K562 (cell line): Measurements from ENCODE around the gene WASF2. TPM values are rescaled to one million over a fixed set of nuclear protein-coding genes. Genes with fewer than 3 reads are reported as not detected.

Experiments used
- ATF7 ChIP-seq: fragments of 450-650 bp; IDR thresholded peaks from 2 replicates; pipeline ENCODE4 v1.7.1; 2014; ENCODE audit warnings: mild to moderate bottlenecking, moderate library complexity
- DACH1 ChIP-seq: fragments of 450-650 bp; IDR thresholded peaks from 2 replicates; pipeline ENCODE4 v1.6.1; 2018; ENCODE audit not compliant: partially characterized antibody
- DIDO1 ChIP-seq: fragments of 450-650 bp; IDR thresholded peaks from 2 replicates; pipeline ENCODE4 v1.6.1; 2016; ENCODE audit warnings: low read depth, missing biosample characterization, missing genetic modification characterization
- E2F3 ChIP-seq: fragments of 250-450 bp; sonication (Bioruptor Pico); IDR thresholded peaks from 2 replicates; pipeline ENCODE4 v1.4.0; 2020; ENCODE audit warnings: mild to moderate bottlenecking
- ERF ChIP-seq: fragments of 450-650 bp; formaldehyde crosslinking; IDR thresholded peaks from 2 replicates; pipeline ENCODE4 v1.4.0; 2020; ENCODE audit warnings: mild to moderate bottlenecking, mixed read lengths
- ETV1 ChIP-seq: fragments of 450-650 bp; conservative IDR thresholded peaks from 2 replicates; pipeline ENCODE4 v1.6.1; 2016; ENCODE audit warnings: missing genetic modification characterization, control low read depth, low read depth, missing compliant biosample characterization
- FOXP1 ChIP-seq: sonication (generic); formaldehyde crosslinking; IDR thresholded peaks from 2 replicates; pipeline ENCODE4 v1.8.0; 2022; ENCODE audit warnings: mild to moderate bottlenecking, missing genetic modification reagents
- ILK ChIP-seq: fragments of 450-650 bp; IDR thresholded peaks from 2 replicates; pipeline ENCODE4 v1.6.1; 2016; ENCODE audit warnings: missing genetic modification characterization, low read depth, mild to moderate bottlenecking, missing compliant biosample characterization, moderate library complexity, borderline replicate concordance
- IRF2 ChIP-seq: sonication (generic); formaldehyde crosslinking; IDR thresholded peaks from 2 replicates; pipeline ENCODE4 v1.8.1; 2022; ENCODE audit warnings: mild to moderate bottlenecking, missing genetic modification reagents
- LARP7 ChIP-seq: fragments of 450-650 bp; IDR thresholded peaks from 2 replicates; pipeline ENCODE4 v1.6.1; 2016
- LEF1 ChIP-seq: fragments of 450-650 bp; IDR thresholded peaks from 2 replicates; pipeline ENCODE4 v1.6.1; 2016; ENCODE audit warnings: mild to moderate bottlenecking
- MYC ChIP-seq, 2 experiments: fragments of 250-450 bp in 1 of 2; sonication (Bioruptor Pico) in 1 of 2; IDR thresholded peaks; 2 replicates each; pipeline versions ENCODE4 v1.5.1 to v1.6.1; 2012 to 2021; ENCODE audit warnings: low read depth in 2 of 2, borderline replicate concordance in 1 of 2, improper control_type of control experiment in 1 of 2, low read length in 1 of 2, mild to moderate bottlenecking in 1 of 2, moderate library complexity in 1 of 2
- NR2C2 ChIP-seq, 2 experiments: fragments of 200-800 bp in 1 of 2; sonication (Bioruptor generic) in 1 of 2; sonication (generic) in 1 of 2; formaldehyde crosslinking in 1 of 2; IDR thresholded peaks; 2 replicates each; pipeline versions ENCODE4 v1.6.1 to v1.8.0; 2016 to 2022; ENCODE audit warnings: mild to moderate bottlenecking in 1 of 2, missing compliant biosample characterization in 1 of 2, missing genetic modification characterization in 1 of 2, missing genetic modification reagents in 1 of 2
- NR3C1 ChIP-seq: sonication (generic); formaldehyde crosslinking; IDR thresholded peaks from 2 replicates; pipeline ENCODE4 v1.8.1; 2022; ENCODE audit warnings: missing genetic modification reagents
- PHB ChIP-seq: fragments of 250-450 bp; sonication (Bioruptor Pico); IDR thresholded peaks from 2 replicates; pipeline ENCODE4 v1.5.0; 2021
- POLR2A ChIP-seq: fragments of 450-650 bp; conservative IDR thresholded peaks from 2 replicates; pipeline ENCODE4 v1.6.1; 2016
- RFX1 ChIP-seq: fragments of 450-650 bp; IDR thresholded peaks from 2 replicates; pipeline ENCODE4 v1.6.1; 2016; ENCODE audit warnings: mild to moderate bottlenecking, moderate library complexity
- SMARCA4 ChIP-seq: fragments of 450-650 bp; IDR thresholded peaks from 2 replicates; pipeline ENCODE4 v1.6.1; 2016
- TARDBP ChIP-seq: fragments of 450-650 bp; IDR thresholded peaks from 2 replicates; pipeline ENCODE4 v1.6.1; 2016
- ZBTB17 ChIP-seq: fragments of 450-650 bp; formaldehyde crosslinking; IDR thresholded peaks from 2 replicates; pipeline ENCODE4 v1.4.0; 2020; ENCODE audit warnings: mild to moderate bottlenecking
- ZBTB8A ChIP-seq: fragments of 450-650 bp; IDR thresholded peaks from 2 replicates; pipeline ENCODE4 v1.6.1; 2018; ENCODE audit warnings: mild to moderate bottlenecking, moderate library complexity; ENCODE audit not compliant: partially characterized antibody
- ZC3H4 ChIP-seq: sonication (generic); formaldehyde crosslinking; IDR thresholded peaks from 2 replicates; pipeline ENCODE4 v1.9.0; 2021; ENCODE audit warnings: missing genetic modification reagents, borderline replicate concordance
- ZNF134 ChIP-seq: fragments of 250-450 bp; sonication (Bioruptor Pico); conservative IDR thresholded peaks from 2 replicates; pipeline ENCODE4 v1.4.0; 2020
- ZNF239 ChIP-seq: fragments of 250-450 bp; sonication (Bioruptor Pico); IDR thresholded peaks from 2 replicates; pipeline ENCODE4 v1.4.0; 2020; ENCODE audit warnings: mild to moderate bottlenecking
- ZNF282 ChIP-seq: sonication (generic); formaldehyde crosslinking; IDR thresholded peaks from 2 replicates; pipeline ENCODE4 v1.8.1; 2023; ENCODE audit warnings: missing genetic modification reagents
- ZNF589 ChIP-seq: fragments of 200-800 bp; sonication (Bioruptor generic); IDR thresholded peaks from 2 replicates; pipeline ENCODE4 v1.6.1; 2016; ENCODE audit warnings: low read depth, missing genetic modification characterization, missing compliant biosample characterization
- ZSCAN29 ChIP-seq: fragments of 450-650 bp; IDR thresholded peaks from 2 replicates; pipeline ENCODE4 v1.6.1; 2017
- polyA plus RNA-seq, 8 experiments: library from polyadenylated mRNA; depleted of rRNA in 4 of 8; stranded (reverse) in 5 of 8; unstranded in 3 of 8; fragments of >200 nt; fragmentation: Nextera tagmentation in 2 of 8; fragmentation: Illumina TruSeq in 1 of 8; extraction: Ambion mirVana in 2 of 8; extraction: Trizol in 1 of 8; gene quantifications; 2 replicates each; pipeline versions ENCODE4 v1.2.1 to v1.2.3, GENCODE V29; 2011 to 2014; ENCODE audit warnings: inconsistent platforms in 1 of 8, missing spikeins in 1 of 8
- total RNA-seq, 7 experiments: library from RNA; depleted of rRNA in 6 of 7; stranded (reverse); fragments of >200 nt in 6 of 7; fragmentation: Illumina TruSeq in 2 of 7; extraction: Trizol in 2 of 7; gene quantifications; 2 replicates each; pipeline versions ENCODE4 v1.2.1 to v1.2.3, GENCODE V29; 2011 to 2021; ENCODE audit warnings: low replicate concordance in 1 of 7
- TF ChIP-seq, protein P1 (sequence below), 2 experiments: fragments of 250-450 bp in 1 of 2; fragments of 450-650 bp in 1 of 2; sonication (Bioruptor Pico) in 1 of 2; IDR thresholded peaks; 2 replicates each; pipeline versions ENCODE4 v1.6.1 to v1.8.0; 2016 to 2021; ENCODE audit warnings: mild to moderate bottlenecking in 2 of 2, moderate library complexity in 2 of 2, missing compliant biosample characterization in 1 of 2, missing genetic modification characterization in 1 of 2
- TF ChIP-seq, protein P2 (sequence below), 2 experiments: fragments of 450-650 bp in 1 of 2; sonication (generic) in 1 of 2; formaldehyde crosslinking in 1 of 2; IDR thresholded peaks in 1 of 2; conservative IDR thresholded peaks in 1 of 2; 2 replicates each; pipeline versions ENCODE4 v1.6.1 to v1.8.1; 2016 to 2023; ENCODE audit warnings: mild to moderate bottlenecking in 2 of 2, moderate library complexity in 2 of 2, inconsistent platforms in 1 of 2, missing genetic modification reagents in 1 of 2
- TF ChIP-seq, protein P3 (sequence below): IDR thresholded peaks from 3 replicates; pipeline ENCODE4 v1.6.1; 2011; ENCODE audit warnings: borderline replicate concordance, mild to moderate bottlenecking; ENCODE audit not compliant: insufficient read length, insufficient read depth

The WASF2 gene
- total and polyA plus RNA-seq, 9 of the 15 experiments (the other 6 are each of a cell fraction or from before 2014, with no cell fraction given), result 8.2 to 163 (median 31.2) TPM

DNA sequence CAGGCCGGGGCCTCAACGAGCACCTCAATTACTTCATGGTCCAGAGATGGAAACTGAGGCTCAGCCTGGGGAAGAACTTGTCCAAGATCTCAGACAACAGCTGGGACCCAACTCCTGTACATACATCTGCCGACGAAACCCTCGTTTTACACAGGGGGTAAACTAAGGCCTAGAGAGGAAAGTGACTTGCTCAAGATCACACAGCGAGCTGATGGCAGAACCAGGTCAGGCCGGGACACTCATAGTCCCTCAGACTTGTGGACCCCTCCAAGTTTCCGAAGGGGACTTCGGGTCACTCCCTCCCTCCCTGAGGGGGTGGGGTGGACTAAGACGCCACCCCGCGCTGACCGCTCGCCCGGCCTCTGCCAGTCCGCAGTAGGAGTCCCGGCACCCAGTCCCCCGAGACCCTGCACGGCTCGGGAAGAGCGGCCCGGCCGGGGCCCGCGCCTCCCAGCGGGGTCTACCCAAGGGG, 430 bp downstream of the WASF2 start (continued):
- TF ChIP-seq RFX1, result no peak
- no peak for TF ChIP-seq IRF2 (CRISPR knock-in tag)
- no peak for TF ChIP-seq MYC (IDR thresholded peaks at IDR 0.05; ENCODE audit: low read depth, low read length)
- TF ChIP-seq MYC (CRISPR knock-in tag; IDR thresholded peaks at IDR 0.05; ENCODE audit: borderline replicate concordance, low read depth), result 0 out of 2 replicates have a peak, but pooled peaks have one; percentile 65
- no peak for TF ChIP-seq LARP7
- TF ChIP-seq NR2C2 (CRISPR knock-in tag; IDR thresholded peaks at IDR 0.05), result 0 out of 2 replicates have a peak, but pooled peaks have one; percentile 43
- no peak for TF ChIP-seq NR2C2 (tag; IDR thresholded peaks at IDR 0.05)
- TF ChIP-seq ZNF589 (CRISPR knock-in tag), result 0 out of 2 replicates have a peak, but pooled peaks have one; percentile 22
- TF ChIP-seq, protein P1, sequence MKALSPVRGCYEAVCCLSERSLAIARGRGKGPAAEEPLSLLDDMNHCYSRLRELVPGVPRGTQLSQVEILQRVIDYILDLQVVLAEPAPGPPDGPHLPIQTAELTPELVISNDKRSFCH (CRISPR knock-in tag; IDR thresholded peaks at IDR 0.05), result no peak
- TF ChIP-seq, protein P1 (tag; IDR thresholded peaks at IDR 0.05), result peak; percentile 49; the same call in 1 of the 2 replicates
- 0 out of 2 replicates have a peak, but pooled peaks have one; percentile 74 for TF ChIP-seq NR3C1 (CRISPR knock-in tag)
- TF ChIP-seq DIDO1 (tag), result no peak
- TF ChIP-seq SMARCA4, result 0 out of 2 replicates have a peak, but pooled peaks have one; percentile 18
- TF ChIP-seq ZSCAN29, result no peak
- TF ChIP-seq ZBTB17 (CRISPR knock-in tag), result no peak
- no peak for TF ChIP-seq E2F3
- 0 out of 2 replicates have a peak, but pooled peaks have one; percentile 50 for TF ChIP-seq ZC3H4 (CRISPR knock-in tag)
- TF ChIP-seq POLR2A, result no peak
- no peak; the same call in 1 of the 2 replicates for TF ChIP-seq FOXP1 (CRISPR knock-in tag)
- no peak for TF ChIP-seq ZBTB8A
- no peak for TF ChIP-seq ERF (CRISPR knock-in tag)
- TF ChIP-seq ZNF282 (CRISPR knock-in tag), result peak; percentile 42; the same call in 1 of the 2 replicates
- TF ChIP-seq ILK, result no peak
- TF ChIP-seq, protein P2, sequence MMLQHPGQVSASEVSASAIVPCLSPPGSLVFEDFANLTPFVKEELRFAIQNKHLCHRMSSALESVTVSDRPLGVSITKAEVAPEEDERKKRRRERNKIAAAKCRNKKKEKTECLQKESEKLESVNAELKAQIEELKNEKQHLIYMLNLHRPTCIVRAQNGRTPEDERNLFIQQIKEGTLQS (IDR thresholded peaks at IDR 0.05), result no peak
- TF ChIP-seq, protein P2 (CRISPR knock-in tag; conservative IDR thresholded peaks at IDR 0.05), result 0 out of 2 replicates have a peak, but pooled peaks have one; percentile 29
- TF ChIP-seq ETV1 (tag), result no peak
- no peak for TF ChIP-seq LEF1
- TF ChIP-seq ATF7, result no peak
- TF ChIP-seq DACH1, result peak; percentile 5
- peak; percentile 95 for TF ChIP-seq PHB (CRISPR knock-in tag)
- no peak for TF ChIP-seq ZNF239 (CRISPR knock-in tag)
- TF ChIP-seq TARDBP, result no peak
- no peak for TF ChIP-seq ZNF134 (CRISPR knock-in tag)
- TF ChIP-seq, protein P3, sequence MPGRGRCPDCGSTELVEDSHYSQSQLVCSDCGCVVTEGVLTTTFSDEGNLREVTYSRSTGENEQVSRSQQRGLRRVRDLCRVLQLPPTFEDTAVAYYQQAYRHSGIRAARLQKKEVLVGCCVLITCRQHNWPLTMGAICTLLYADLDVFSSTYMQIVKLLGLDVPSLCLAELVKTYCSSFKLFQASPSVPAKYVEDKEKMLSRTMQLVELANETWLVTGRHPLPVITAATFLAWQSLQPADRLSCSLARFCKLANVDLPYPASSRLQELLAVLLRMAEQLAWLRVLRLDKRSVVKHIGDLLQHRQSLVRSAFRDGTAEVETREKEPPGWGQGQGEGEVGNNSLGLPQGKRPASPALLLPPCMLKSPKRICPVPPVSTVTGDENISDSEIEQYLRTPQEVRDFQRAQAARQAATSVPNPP, result no peak
